ENCODE data around the gene TSPYL1.

TSPYL1 gene

GRCh38 chr6:116256694-116257093 lies 23.0 kb downstream of the TSPYL1 start:
- no peak for DNase-seq

GRCh38 chr6:116255246-116255800 lies 24.4 kb downstream of the TSPYL1 start:
- DNase-seq: no peak

GRCh38 chr6:116254297-116255056 lies 25.3 kb downstream of the TSPYL1 start:
- DNase-seq: peak in 1 of 4 experiments; percentile 17

GRCh38 chr6:116253505-116254296 lies 26.0 kb downstream of the TSPYL1 start, which contains the start of gene TSPYL4:
TSPYL4 (minus strand) TSS chr6:116254075; CDS start chr6:116254008, 67 bp downstream.
- peak; percentile 95 to 97 (median 96) for DNase-seq

- no peak for DNase-seq
Measured at GRCh38 chr6:116253188-116253504, 26.6 kb downstream of the TSPYL1 start.

GRCh38 chr6:116251568-116252384 lies 28.0 kb downstream of the TSPYL1 start:
- DNase-seq: peak; percentile 31 to 61 (median 45)

GRCh38 chr6:116248577-116248976 lies 31.2 kb downstream of the TSPYL1 start:
- no peak for DNase-seq

GRCh38 chr6:116247285-116247684 lies 32.4 kb downstream of the TSPYL1 start:
- DNase-seq: peak in 1 of 4 experiments; percentile 9

- no peak for DNase-seq
Measured at GRCh38 chr6:116246089-116246488, 33.6 kb downstream of the TSPYL1 start.

- no peak for DNase-seq
Measured at GRCh38 chr6:116244284-116244683, 35.4 kb downstream of the TSPYL1 start.

GRCh38 chr6:116239856-116240255 lies 39.9 kb downstream of the TSPYL1 start:
- no peak for DNase-seq

- DNase-seq: no peak
Measured at GRCh38 chr6:116239256-116239655, 40.5 kb downstream of the TSPYL1 start.

- DNase-seq: no peak
Measured at GRCh38 chr6:116238083-116238482, 41.6 kb downstream of the TSPYL1 start.

- no peak for DNase-seq
Measured at GRCh38 chr6:116234689-116235088, 45.0 kb downstream of the TSPYL1 start.

GRCh38 chr6:116229287-116229913 lies 50.3 kb downstream of the TSPYL1 start:
- DNase-seq: no peak
